ENCODE measurements around the gene PRKX. TPM values are rescaled to one million over a fixed set of nuclear protein-coding genes. Genes with fewer than 3 reads are reported as not detected.
A peak's percentile ranks its signal among the peaks of the same experiment; 100 is the strongest.
"Not testable (repeated sequence)": the region's sequence is repeated elsewhere in the genome, so short reads cannot be mapped to it uniquely, and the experiment has no call there.

The PRKX gene
- total and polyA plus RNA-seq, 8 donors: 11.6 to 23.6 (median 13.6) TPM

GRCh38 chrX:3651277-3651676 is 62.2 kb downstream of the PRKX start:
- Histone ChIP-seq H3K27ac (no peak overlapping the region), H3K9me3 (no peaks in the 10 kb centered on the region), H3K4me3 (no peak overlapping the region), H3K36me3 (peaks cover 0 to 3% of the 10 kb centered on the region in 2 donors), H3K27me3 (no peaks in the 10 kb centered on the region), H3K4me1 (no peaks in the 10 kb centered on the region)
- TF ChIP-seq, protein P1, sequence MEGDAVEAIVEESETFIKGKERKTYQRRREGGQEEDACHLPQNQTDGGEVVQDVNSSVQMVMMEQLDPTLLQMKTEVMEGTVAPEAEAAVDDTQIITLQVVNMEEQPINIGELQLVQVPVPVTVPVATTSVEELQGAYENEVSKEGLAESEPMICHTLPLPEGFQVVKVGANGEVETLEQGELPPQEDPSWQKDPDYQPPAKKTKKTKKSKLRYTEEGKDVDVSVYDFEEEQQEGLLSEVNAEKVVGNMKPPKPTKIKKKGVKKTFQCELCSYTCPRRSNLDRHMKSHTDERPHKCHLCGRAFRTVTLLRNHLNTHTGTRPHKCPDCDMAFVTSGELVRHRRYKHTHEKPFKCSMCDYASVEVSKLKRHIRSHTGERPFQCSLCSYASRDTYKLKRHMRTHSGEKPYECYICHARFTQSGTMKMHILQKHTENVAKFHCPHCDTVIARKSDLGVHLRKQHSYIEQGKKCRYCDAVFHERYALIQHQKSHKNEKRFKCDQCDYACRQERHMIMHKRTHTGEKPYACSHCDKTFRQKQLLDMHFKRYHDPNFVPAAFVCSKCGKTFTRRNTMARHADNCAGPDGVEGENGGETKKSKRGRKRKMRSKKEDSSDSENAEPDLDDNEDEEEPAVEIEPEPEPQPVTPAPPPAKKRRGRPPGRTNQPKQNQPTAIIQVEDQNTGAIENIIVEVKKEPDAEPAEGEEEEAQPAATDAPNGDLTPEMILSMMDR (IDR thresholded peaks at IDR 0.05): peak in 1 of 2 donors; percentile 37
- DNase-seq (peak in 2 of 4 donors; percentile 19 to 24), ATAC-seq (peak; percentile 59)
- intact Hi-C loops (cut with DNase I): loop anchor here in 1 of 2 donors (5.0 kb wide), 1 partner anchor 161 kb away; no protein-coding TSS in a partner anchor

DNA sequence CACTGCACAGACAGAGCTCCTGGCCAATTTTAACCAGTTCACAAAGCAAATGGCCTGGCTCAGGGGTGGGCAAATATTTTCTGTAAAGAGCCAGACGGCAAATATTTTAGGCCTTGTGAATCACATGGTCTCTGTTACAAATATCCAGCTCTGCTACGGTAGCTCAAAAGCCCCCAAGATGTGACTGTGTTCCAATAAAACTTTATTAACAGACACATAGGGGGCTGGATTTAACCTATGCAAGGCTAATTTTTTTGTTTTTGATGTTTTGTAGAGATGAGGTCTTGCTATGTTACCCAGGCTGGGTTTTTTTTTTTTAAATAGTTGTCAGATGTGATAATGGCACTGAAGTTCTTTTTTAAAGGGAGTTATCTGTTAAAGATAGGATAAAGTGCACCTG is 65.4 kb downstream of the PRKX start:
- H3K4me1 ChIP-seq: no peaks in the 10 kb centered on the region
- ATAC-seq: no peak
- H3K27me3 ChIP-seq: no peaks in the 10 kb centered on the region
- no peak overlapping the region for H3K27ac ChIP-seq
- no peak for DNase-seq
- no peaks in the 10 kb centered on the region for H3K36me3 ChIP-seq
- H3K9me3 ChIP-seq: no peaks in the 10 kb centered on the region
- no peak overlapping the region for H3K4me3 ChIP-seq
- intact Hi-C loops (cut with DNase I): no loop called here
- TF ChIP-seq, protein P1 (IDR thresholded peaks at IDR 0.05): no peak

DNA sequence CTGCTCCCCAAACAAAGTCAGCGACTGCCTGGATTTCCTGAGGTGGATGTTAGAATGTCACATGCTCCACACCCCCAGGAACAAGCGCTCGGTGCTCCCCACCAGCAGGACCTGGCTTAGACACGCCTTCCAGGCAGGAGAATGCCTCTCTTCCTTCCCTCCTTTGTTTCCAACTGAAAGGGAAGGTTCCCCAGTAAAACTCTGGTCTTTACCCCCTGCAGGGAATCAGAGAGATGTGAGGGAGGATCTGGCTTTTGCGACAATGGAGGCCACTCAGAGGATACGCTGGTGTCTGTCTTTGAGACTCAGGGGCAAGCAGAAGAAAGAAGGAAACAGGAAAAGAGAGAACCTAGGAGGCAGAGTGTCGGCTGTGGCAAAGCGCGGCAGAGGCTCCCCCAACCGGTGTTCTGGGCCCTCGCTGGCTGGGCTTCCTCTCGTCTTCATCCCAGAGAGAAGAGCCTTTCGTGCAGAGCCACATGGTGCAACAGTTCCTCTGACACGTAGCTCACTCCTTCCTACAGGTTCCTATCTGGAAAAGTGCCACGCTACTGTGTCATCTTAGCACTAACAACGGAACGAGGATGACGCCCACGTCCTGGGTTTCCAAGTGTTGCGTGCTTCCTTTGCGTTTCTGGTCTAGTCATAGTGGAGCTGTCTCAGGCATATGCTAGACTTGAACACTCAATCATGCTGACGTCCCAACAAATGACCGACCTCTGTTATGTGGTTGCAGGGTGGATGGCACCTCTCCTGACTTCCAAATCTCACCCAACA is 73.4 kb downstream of the PRKX start:
- H3K36me3 ChIP-seq; H3K4me3 ChIP-seq; H3K4me1 ChIP-seq; DNase-seq; H3K27ac ChIP-seq; H3K9me3 ChIP-seq; ATAC-seq; H3K27me3 ChIP-seq; intact Hi-C loops (cut with DNase I): not testable (repeated sequence)

DNA sequence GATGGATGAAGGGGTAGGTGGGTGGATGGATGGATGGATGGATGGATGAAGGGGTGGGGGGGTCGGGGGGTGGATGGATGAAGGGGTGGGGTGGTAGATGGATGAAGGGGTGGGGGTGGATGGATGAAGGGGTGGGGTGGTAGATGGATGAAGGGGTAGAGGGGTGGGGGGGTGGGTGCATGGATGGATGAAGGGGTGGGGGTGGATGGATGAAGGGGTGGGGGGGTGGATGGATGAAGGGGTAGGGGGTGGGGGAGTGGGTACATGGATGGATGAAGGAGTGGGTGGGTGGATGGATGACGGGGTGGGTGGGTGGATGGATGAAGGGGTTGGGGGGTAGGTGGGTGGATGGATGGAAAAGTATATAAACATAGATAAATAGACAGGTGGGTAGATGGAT is 74.2 kb downstream of the PRKX start:
- TF ChIP-seq, protein P1 (IDR thresholded peaks at IDR 0.05): no peak
- no peaks in the 10 kb centered on the region for H3K4me1 ChIP-seq
- DNase-seq (no peak), ATAC-seq (no peak)
- H3K27ac ChIP-seq: no peak overlapping the region
- no peak overlapping the region for H3K4me3 ChIP-seq
- H3K9me3 ChIP-seq: no peaks in the 10 kb centered on the region
- intact Hi-C loops (cut with DNase I): no loop called here
- H3K36me3 ChIP-seq: no peaks in the 10 kb centered on the region
- H3K27me3 ChIP-seq: no peaks in the 10 kb centered on the region

GRCh38 chrX:3638280-3638873 is 75.1 kb downstream of the PRKX start:
- intact Hi-C loops (cut with DNase I): no loop called here
- Histone ChIP-seq H3K4me1 (no peaks in the 10 kb centered on the region), H3K9me3 (no peaks in the 10 kb centered on the region), H3K27me3 (no peaks in the 10 kb centered on the region), H3K27ac (no peak overlapping the region), H3K4me3 (no peak overlapping the region), H3K36me3 (no peaks in the 10 kb centered on the region)
- peak; percentile 65 for ATAC-seq
- DNase-seq: peak in 2 of 4 donors; percentile 16 to 28
- TF ChIP-seq, protein P1 (IDR thresholded peaks at IDR 0.05): peak; percentile 34 to 58
